HepG2 (cell line): Measurements from ENCODE around the gene RABGEF1. TPM values are rescaled to one million over a fixed set of nuclear protein-coding genes. Genes with fewer than 3 reads are reported as not detected.

Source experiments
- ATAC-seq: fragments of 200-7000 bp; cut with Tn5 transposase; 3 replicates; pipeline ENCODE4 v1.9.1; 2020; ENCODE audit warnings: mild to moderate bottlenecking, moderate library complexity
- BruUV-seq: library from RNA; stranded (reverse); fragments of 400-500 nt; replicated peaks from 2 replicates; lab custom pipeline; 2021; lab: Mats Ljungman, UMichigan
- CTCF ChIA-PET: fragments of 300-600 bp; formaldehyde crosslinking; extraction: SDS; loops from one replicate; lab custom pipeline; 2021; ENCODE audit warnings: low total read pairs, inconsistent platforms, low intra/inter-chr PET ratio; lab: Yijun Ruan, JAX
- POLR2A ChIA-PET: fragments of 350-600 bp; sonication (Branson Sonifier 250); formaldehyde crosslinking; loops from one replicate; lab custom pipeline; 2020; ENCODE audit warnings: antibody characterized with exemption, inconsistent platforms; lab: Yijun Ruan, JAX
- DNase-seq: peaks from one replicate; pipeline ENCODE4 v3.0.0-alpha.2; 2015; ENCODE audit warnings: low spot score
- FAIRE-seq: peaks from 3 replicates; lab custom pipeline; 2011; peaks lifted over from hg19 to GRCh38; lab: Jason Lieb, UNC
- H2AFZ ChIP-seq: one replicate; pipeline ENCODE4 v1.6.1; 2011; ENCODE audit warnings: low read length, inconsistent platforms
- H3K27ac ChIP-seq: fragments of 300-600 bp; 3 replicates; pipeline ENCODE4 v1.8.0; 2011; ENCODE audit warnings: mixed run types, mild to moderate bottlenecking, mixed read lengths, low read length, inconsistent platforms; ENCODE audit not compliant: insufficient read depth; ENCODE audit errors: extremely low read length
- H3K27me3 ChIP-seq, 2 experiments: fragments of 200-600 bp in 1 of 2; 2 replicates in 1 of 2; 3 replicates in 1 of 2; pipeline versions ENCODE4 v1.6.0 to v1.8.0; 2011; ENCODE audit warnings: low read length in 2 of 2, mild to moderate bottlenecking in 2 of 2, moderate library complexity in 2 of 2, inconsistent platforms in 1 of 2; ENCODE audit not compliant: insufficient read depth in 2 of 2, control insufficient read depth in 1 of 2
- H3K36me3 ChIP-seq, 2 experiments: fragments of 200-600 bp in 1 of 2; replicated peaks in 1 of 2; 2 replicates in 1 of 2; 3 replicates in 1 of 2; pipeline versions ENCODE4 v1.5.1 to v1.8.0; 2011; ENCODE audit warnings: low read length in 2 of 2, inconsistent platforms in 1 of 2; ENCODE audit not compliant: insufficient read depth in 2 of 2, control insufficient read depth in 1 of 2
- H3K4me1 ChIP-seq: 2 replicates; pipeline ENCODE4 v1.5.1; 2012; ENCODE audit warnings: low read length, inconsistent platforms; ENCODE audit not compliant: insufficient read depth
- H3K4me2 ChIP-seq: 2 replicates; pipeline ENCODE4 v1.6.0; 2011; ENCODE audit warnings: low read depth, low read length, inconsistent platforms
- H3K4me3 ChIP-seq, 3 experiments: fragments of 200-600 bp in 1 of 3; sonication (generic), shearing (Covaris generic) in 1 of 3; replicated peaks in 1 of 3; 2 replicates each; pipeline ENCODE4 v1.5.1; 2011 to 2016; ENCODE audit warnings: low read length in 3 of 3, inconsistent platforms in 2 of 3, low read depth in 2 of 3, mild to moderate bottlenecking in 2 of 3, control low read depth in 1 of 3, mixed read lengths in 1 of 3; ENCODE audit not compliant: insufficient read depth in 1 of 3
- H3K79me2 ChIP-seq: one replicate; pipeline ENCODE4 v1.6.1; 2011; ENCODE audit warnings: low read length, inconsistent platforms; ENCODE audit not compliant: insufficient read depth
- H3K9ac ChIP-seq: 2 replicates; pipeline ENCODE4 v1.6.0; 2011; ENCODE audit warnings: mild to moderate bottlenecking, low read depth, low read length, inconsistent platforms; ENCODE audit not compliant: insufficient read depth
- H3K9me3 ChIP-seq: 2 replicates; pipeline ENCODE4 v1.5.1; 2012; ENCODE audit warnings: mild to moderate bottlenecking, low read length
- H4K20me1 ChIP-seq: 2 replicates; pipeline ENCODE4 v1.6.0; 2011; ENCODE audit warnings: inconsistent platforms, mild to moderate bottlenecking, low read length, moderate library complexity; ENCODE audit not compliant: insufficient read depth
- MAFK ChIP-seq, 2 experiments: IDR thresholded peaks in 1 of 2; conservative IDR thresholded peaks in 1 of 2; 2 replicates each; pipeline ENCODE4 v1.6.1; 2011; ENCODE audit warnings: improper control_type of control experiment in 2 of 2, low read length in 2 of 2
- MZF1 ChIP-seq: sonication (generic); formaldehyde crosslinking; IDR thresholded peaks from 2 replicates; pipeline ENCODE4 v1.8.1; 2023; ENCODE audit warnings: mild to moderate bottlenecking, missing genetic modification reagents, borderline replicate concordance
- SMARCC2 ChIP-seq: fragments of 450-650 bp; IDR thresholded peaks from 2 replicates; pipeline ENCODE4 v1.6.1; 2017; ENCODE audit warnings: antibody characterized with exemption, mild to moderate bottlenecking
- SP5 ChIP-seq: IDR thresholded peaks from 2 replicates; pipeline ENCODE4 v1.6.1; 2016; ENCODE audit warnings: low read depth, borderline replicate concordance
- ZNF547 ChIP-seq: sonication (generic); formaldehyde crosslinking; IDR thresholded peaks from 2 replicates; pipeline ENCODE4 v1.5.1; 2020; ENCODE audit warnings: mild to moderate bottlenecking, missing genetic modification reagents
- ZNF780A ChIP-seq: sonication (generic); formaldehyde crosslinking; IDR thresholded peaks from 2 replicates; pipeline ENCODE4 v1.8.0; 2022; ENCODE audit warnings: mild to moderate bottlenecking, missing genetic modification reagents, moderate library complexity
- WGBS: methylation state at CpG from one replicate; pipeline ENCODE4 v1.1.6; 2017; ENCODE audit warnings: low lambda C conversion rate; 5-methylcytosine and 5-hydroxymethylcytosine counted together
- in situ Hi-C: cut with HindIII; loops from 2 replicates; pipeline ENCODE4 v1.10.0; 2017; ENCODE audit warnings: low pct_unique_long_range_greater_than_20kb; ENCODE audit not compliant: extremely low pct_ligation_motif_present
- intact Hi-C: fragments of 100-400 bp; cut with micrococcal nuclease; formaldehyde crosslinking; loops from one replicate; pipeline ENCODE4 v1.10.0; 2022; ENCODE audit not compliant: unreplicated experiment
- polyA plus RNA-seq, 8 experiments: library from polyadenylated mRNA; depleted of rRNA in 3 of 8; stranded (reverse) in 7 of 8; unstranded in 1 of 8; fragments of >200 nt; fragmentation: Illumina TruSeq in 4 of 8; extraction: Trizol in 4 of 8; gene quantifications; 2 replicates each; pipeline versions ENCODE4 v1.2.1 to v1.2.3, GENCODE V29; 2011 to 2016; ENCODE audit warnings: low read depth in 4 of 8, missing spikeins in 1 of 8, mixed read lengths in 1 of 8; ENCODE audit not compliant: insufficient read depth in 1 of 8
- total RNA-seq, 5 experiments: library from RNA; depleted of rRNA; stranded (reverse); fragments of >200 nt; fragmentation: Illumina TruSeq; extraction: Trizol; gene quantifications; 2 replicates each; pipeline ENCODE4 v1.2.3, GENCODE V29; 2016; ENCODE audit warnings: low read depth in 1 of 5

Gene RABGEF1
- total and polyA plus RNA-seq, 2 of the 13 experiments (the other 11 are each of a cell fraction or from before 2014, with no cell fraction given), result 22.7 to 35.3 TPM

DNA sequence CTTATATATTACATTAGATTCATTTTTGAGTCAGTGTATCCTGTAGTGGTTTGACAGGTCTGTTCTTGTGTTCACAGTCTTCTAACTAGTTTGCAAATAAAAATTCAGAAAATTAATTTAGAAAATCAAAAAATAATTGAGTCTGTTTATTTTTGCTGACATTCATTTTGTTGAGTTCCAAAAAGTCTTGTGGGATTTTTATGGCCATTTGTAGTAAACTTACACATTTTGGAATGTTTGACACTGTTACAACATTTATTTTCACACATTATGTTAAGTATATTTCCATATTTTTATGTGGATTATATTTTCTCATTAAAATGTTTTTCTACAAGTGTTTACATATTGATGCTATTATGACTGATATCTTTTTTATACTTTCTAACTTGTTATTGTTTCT, 16.4 kb downstream of the RABGEF1 start:
- Histone ChIP-seq H3K4me1 (peaks cover 51% of the 10 kb centered on the region), H3K27ac (no peak overlapping the region), H3K4me2 (no peak overlapping the region), H3K36me3 (peaks cover 0 to 2% of the 10 kb centered on the region in 2 experiments; a peak in 1 of 5 replicates), H3K9me3 (no peaks in the 10 kb centered on the region), H2AFZ (no peak overlapping the region), H3K9ac (no peak overlapping the region), H3K79me2 (peaks cover 87% of the 10 kb centered on the region), H3K4me3 (no peak overlapping the region), H3K27me3 (no peaks in the 10 kb centered on the region), H4K20me1 (peaks cover 3% of the 10 kb centered on the region; the same call in 1 of the 2 replicates)
- POLR2A ChIA-PET, result no interaction called here
- intact Hi-C loops, result no loop called here
- in situ Hi-C loops, result no loop called here
- FAIRE-seq, result no peak
- no TSS peak for BruUV-seq
- DNase-seq, result no peak
- CTCF ChIA-PET, result no interaction called here
- TF ChIP-seq MAFK (conservative IDR thresholded peaks at IDR 0.05 in 1 of 2, IDR thresholded peaks at IDR 0.05 in 1 of 2; ENCODE audit: low read length in 2 of 2) (0 out of 4 replicates have a peak, but pooled peaks of 1 of the 2 experiments have one; percentile 20), ZNF547 (no peak), SMARCC2 (no peak)
- no peak for ATAC-seq

DNA sequence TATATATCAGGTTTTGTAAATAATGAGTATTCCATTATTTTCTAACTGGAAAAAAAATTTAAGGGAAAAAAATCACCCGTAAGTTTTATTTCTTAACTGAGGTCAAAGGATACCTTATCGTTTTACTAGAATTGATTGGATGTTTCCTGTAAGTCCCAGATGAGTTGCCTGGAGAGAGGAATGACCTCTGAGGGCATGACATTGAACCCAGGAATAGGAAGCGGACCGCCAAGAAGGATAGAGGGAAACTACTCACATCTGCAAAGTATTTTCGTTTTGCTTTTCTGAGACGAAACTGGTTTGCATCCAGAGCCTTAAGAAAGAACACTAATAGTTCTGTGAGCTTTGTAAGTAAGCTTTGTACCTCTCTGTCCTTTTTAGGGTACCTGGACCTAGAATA, 17.4 kb downstream of the RABGEF1 start:
- H4K20me1 ChIP-seq, result peaks cover 3% of the 10 kb centered on the region; the same call in 1 of the 2 replicates
- POLR2A ChIA-PET, result interaction anchor here (0.5 kb wide), 1 partner anchor 9 kb away, joined by 4 read pairs; no protein-coding TSS in a partner anchor
- intact Hi-C loops, result no loop called here

More for the DNA sequence above, 17.4 kb downstream of the RABGEF1 start:
- no peak for TF ChIP-seq ZNF780A
- TF ChIP-seq SP5 (CRISPR knock-in tag), result no peak
- TF ChIP-seq MZF1 (CRISPR knock-in tag), result no peak
- TF ChIP-seq, all 625 proteins: peak for 0
- peaks cover 85% of the 10 kb centered on the region for H3K79me2 ChIP-seq
- ATAC-seq, result no peak
- BruUV-seq, result no TSS peak
- no peak overlapping the region for H2AFZ ChIP-seq
- H3K27ac ChIP-seq, result no peak overlapping the region
- H3K4me1 ChIP-seq, result peaks cover 45% of the 10 kb centered on the region
- H3K4me3 ChIP-seq, result no peak overlapping the region
- peaks cover 0 to 2% of the 10 kb centered on the region in 2 experiments; a peak in 1 of 5 replicates for H3K36me3 ChIP-seq
- no peaks in the 10 kb centered on the region for H3K9me3 ChIP-seq
- H3K27me3 ChIP-seq, result no peaks in the 10 kb centered on the region
- in situ Hi-C loops, result no loop called here
- H3K9ac ChIP-seq, result no peak overlapping the region
- CTCF ChIA-PET, result no interaction called here
- 97% methylated on average over 6 of the region's 6 CpGs for WGBS
- DNase-seq, result no peak
- FAIRE-seq, result no peak
- no peak overlapping the region for H3K4me2 ChIP-seq
